Karpas-422 (cell line): ENCODE data around the gene TTPAL. TPM values are rescaled to one million over a fixed set of nuclear protein-coding genes. Genes with fewer than 3 reads are reported as not detected.
"Not testable (repeated sequence)": the region's sequence is repeated elsewhere in the genome, so short reads cannot be mapped to it uniquely, and the experiment has no call there.

Experiments used
- DNase-seq: peaks from one replicate; pipeline ENCODE4 v3.0.0-alpha.2; 2015
- H2AFZ ChIP-seq: fragments of 200-600 bp; sonication (generic); 2 replicates; pipeline ENCODE4 v1.6.1; 2014; ENCODE audit warnings: antibody characterized with exemption, low read length, mixed read lengths
- H3K27ac ChIP-seq: fragments of 200-600 bp; sonication (generic); 2 replicates; pipeline ENCODE4 v1.5.1; 2014; ENCODE audit warnings: mild to moderate bottlenecking, low read length, moderate library complexity
- H3K27me3 ChIP-seq: fragments of 200-600 bp; sonication (generic); 2 replicates; pipeline ENCODE4 v1.6.1; 2014; ENCODE audit warnings: low read length, mixed read lengths
- H3K36me3 ChIP-seq: fragments of 200-600 bp; sonication (generic); 2 replicates; pipeline ENCODE4 v1.6.1; 2014; ENCODE audit warnings: low read length, mixed read lengths; ENCODE audit not compliant: insufficient read depth
- H3K4me1 ChIP-seq: fragments of 200-600 bp; sonication (generic); 2 replicates; pipeline ENCODE4 v1.6.1; 2014; ENCODE audit warnings: mild to moderate bottlenecking, low read length, mixed read lengths
- H3K4me2 ChIP-seq: fragments of 200-600 bp; sonication (generic); 2 replicates; pipeline ENCODE4 v1.6.1; 2014; ENCODE audit warnings: low read length, low read depth, mild to moderate bottlenecking; ENCODE audit not compliant: poor library complexity, severe bottlenecking
- H3K4me3 ChIP-seq: fragments of 200-600 bp; sonication (generic); 2 replicates; pipeline ENCODE4 v1.5.1; 2014; ENCODE audit warnings: mild to moderate bottlenecking, antibody characterized with exemption, low read length, mixed read lengths
- H3K79me2 ChIP-seq: fragments of 200-600 bp; sonication (generic); 2 replicates; pipeline ENCODE4 v1.6.1; 2014; ENCODE audit warnings: mild to moderate bottlenecking, low read length, mixed read lengths
- H3K9ac ChIP-seq: fragments of 200-600 bp; sonication (generic); 2 replicates; pipeline ENCODE4 v1.6.0; 2014; ENCODE audit warnings: low read length
- H3K9me2 ChIP-seq: fragments of 200-600 bp; sonication (generic), shearing (Covaris generic); replicated peaks from 2 replicates; pipeline ENCODE4 v1.6.0; 2014; ENCODE audit warnings: mild to moderate bottlenecking, low read length, moderate library complexity; ENCODE audit not compliant: insufficient read depth
- H3K9me3 ChIP-seq: fragments of 300-700, 200-600 bp; sonication (generic); 2 replicates; pipeline ENCODE4 v1.6.1; 2014; ENCODE audit warnings: low read length, mixed read lengths
- H4K20me1 ChIP-seq: fragments of 200-600 bp; sonication (generic); 2 replicates; pipeline ENCODE4 v1.6.1; 2014; ENCODE audit warnings: mild to moderate bottlenecking, antibody characterized with exemption, low read length, low read depth; ENCODE audit not compliant: insufficient read depth
- total RNA-seq: library from RNA; depleted of rRNA; stranded (reverse); fragments of >200 nt; shearing (Covaris generic); gene quantifications from 2 replicates; pipeline ENCODE4 v1.2.3, GENCODE V29; 2014; ENCODE audit warnings: low replicate concordance

TTPAL gene
- total RNA-seq, 1 experiment from 2014 or later: 24.4 TPM

DNA sequence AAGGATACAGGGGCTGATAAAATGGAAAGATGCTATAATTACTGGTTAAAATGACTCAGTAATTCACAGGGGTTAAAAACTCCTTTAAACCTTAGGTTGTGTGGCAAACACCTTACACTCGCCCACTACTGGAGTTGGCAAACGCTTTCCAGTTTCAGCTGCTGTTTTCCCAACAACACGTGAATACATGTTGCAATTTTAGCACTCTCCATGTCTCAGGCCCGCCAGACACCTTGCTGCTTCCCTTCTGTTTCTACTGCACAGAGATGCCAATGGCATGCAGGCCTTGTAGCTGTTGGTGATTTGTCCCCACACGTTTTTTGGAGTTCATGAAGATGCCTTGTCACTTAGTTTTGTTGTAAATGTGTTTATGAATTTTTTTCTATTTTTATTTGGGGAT, 5.3 kb upstream of the TTPAL start:
- no peak for DNase-seq
- Histone ChIP-seq H3K4me1 (peaks cover 4% of the 10 kb centered on the region), H3K27ac (no peak overlapping the region), H3K4me3 (no peak overlapping the region), H3K36me3 (no peaks in the 10 kb centered on the region), H2AFZ (no peak overlapping the region), H3K9me3 (no peaks in the 10 kb centered on the region), H3K79me2 (no peaks in the 10 kb centered on the region), H4K20me1 (no peaks in the 10 kb centered on the region), H3K4me2 (no peak overlapping the region), H3K27me3 (no peaks in the 10 kb centered on the region), H3K9me2 (no peaks in the 10 kb centered on the region), H3K9ac (no peak overlapping the region)

DNA sequence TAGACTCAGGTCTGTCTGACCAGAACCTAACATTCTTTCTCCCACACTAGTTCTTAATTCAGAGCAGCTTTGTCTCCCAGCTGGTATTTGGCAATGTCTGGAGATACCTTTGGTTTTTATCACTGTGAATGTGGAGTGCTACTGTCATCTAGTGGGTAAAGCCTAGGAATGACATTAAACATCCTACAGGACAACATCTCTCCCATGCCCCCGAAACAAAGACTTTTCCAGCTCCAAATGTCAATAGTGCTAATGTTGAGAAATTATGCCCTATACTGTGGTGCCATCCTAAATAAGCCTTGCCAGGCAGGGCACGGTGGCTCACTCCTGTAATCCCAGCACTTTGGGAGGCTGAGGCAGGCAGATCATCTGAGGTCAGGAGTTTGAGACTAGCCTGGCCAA, 4.2 kb upstream of the TTPAL start:
- H3K27me3 ChIP-seq: no peaks in the 10 kb centered on the region
- H4K20me1 ChIP-seq: no peaks in the 10 kb centered on the region
- no peak overlapping the region for H3K9ac ChIP-seq
- no peak for DNase-seq
- no peak overlapping the region for H3K4me3 ChIP-seq
- H2AFZ ChIP-seq: no peak overlapping the region
- H3K9me3 ChIP-seq: no peaks in the 10 kb centered on the region
- peaks cover 8% of the 10 kb centered on the region for H3K79me2 ChIP-seq
- H3K4me2 ChIP-seq: no peak overlapping the region
- H3K36me3 ChIP-seq: no peaks in the 10 kb centered on the region
- no peaks in the 10 kb centered on the region for H3K9me2 ChIP-seq
- no peak overlapping the region for H3K27ac ChIP-seq
- peaks cover 8% of the 10 kb centered on the region for H3K4me1 ChIP-seq

DNA sequence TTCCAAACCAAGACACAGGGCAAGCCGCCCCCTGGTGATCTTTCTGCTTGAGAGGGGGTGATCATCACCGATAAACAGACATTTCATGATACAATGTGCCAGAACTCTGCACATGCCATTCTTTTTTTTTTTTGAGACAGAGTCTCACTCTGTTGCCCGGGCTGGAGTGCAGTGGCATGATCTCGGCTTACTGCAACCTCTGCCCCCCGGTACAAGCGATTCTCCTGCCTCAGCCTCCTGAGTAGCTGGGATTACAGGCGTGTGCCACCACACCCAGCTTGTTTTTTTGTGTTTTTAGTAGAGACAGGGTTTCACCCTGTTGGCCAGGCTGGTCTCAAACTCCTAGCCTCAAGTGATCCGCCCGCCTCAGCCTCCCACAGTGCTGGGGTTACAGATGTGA, 3.4 kb upstream of the TTPAL start:
- H3K9me2 ChIP-seq, H3K4me2 ChIP-seq, H3K9me3 ChIP-seq, H2AFZ ChIP-seq, H3K4me3 ChIP-seq, H3K9ac ChIP-seq, H3K27ac ChIP-seq, DNase-seq, H4K20me1 ChIP-seq, H3K27me3 ChIP-seq, H3K36me3 ChIP-seq: not testable (repeated sequence)
- H3K4me1 ChIP-seq: peaks cover 15% of the 10 kb centered on the region
- peaks cover 16% of the 10 kb centered on the region for H3K79me2 ChIP-seq

DNA sequence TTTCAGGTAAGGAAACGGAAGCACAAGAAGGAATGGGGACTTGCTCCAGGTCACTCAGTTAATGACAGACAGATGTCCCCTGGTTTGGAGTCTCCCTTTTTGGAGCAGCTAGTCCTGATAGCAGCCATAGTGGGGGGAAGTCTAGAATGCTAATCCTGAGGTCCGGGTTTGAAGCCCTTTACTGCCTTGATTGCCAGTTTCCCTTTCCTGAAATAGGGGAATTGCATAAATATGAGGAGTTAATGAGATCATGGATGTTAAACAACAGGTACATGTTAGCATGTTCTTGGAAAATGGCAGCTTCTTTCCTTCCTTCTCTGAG, 341 bp upstream of the TTPAL start:
- H3K27ac ChIP-seq: no peak overlapping the region
- DNase-seq: no peak
- peaks cover 29% of the 10 kb centered on the region for H3K79me2 ChIP-seq
- H4K20me1 ChIP-seq: no peaks in the 10 kb centered on the region
- H3K4me2 ChIP-seq: peak overlapping the region; percentile 76
- peak overlapping the region; percentile 72 for H2AFZ ChIP-seq
- peak overlapping the region; percentile 80 for H3K9ac ChIP-seq
- peak overlapping the region; percentile 72 for H3K4me3 ChIP-seq
- no peaks in the 10 kb centered on the region for H3K9me3 ChIP-seq
- no peaks in the 10 kb centered on the region for H3K9me2 ChIP-seq
- H3K4me1 ChIP-seq: peaks cover 25% of the 10 kb centered on the region
- H3K36me3 ChIP-seq: no peaks in the 10 kb centered on the region
- no peaks in the 10 kb centered on the region for H3K27me3 ChIP-seq

DNA sequence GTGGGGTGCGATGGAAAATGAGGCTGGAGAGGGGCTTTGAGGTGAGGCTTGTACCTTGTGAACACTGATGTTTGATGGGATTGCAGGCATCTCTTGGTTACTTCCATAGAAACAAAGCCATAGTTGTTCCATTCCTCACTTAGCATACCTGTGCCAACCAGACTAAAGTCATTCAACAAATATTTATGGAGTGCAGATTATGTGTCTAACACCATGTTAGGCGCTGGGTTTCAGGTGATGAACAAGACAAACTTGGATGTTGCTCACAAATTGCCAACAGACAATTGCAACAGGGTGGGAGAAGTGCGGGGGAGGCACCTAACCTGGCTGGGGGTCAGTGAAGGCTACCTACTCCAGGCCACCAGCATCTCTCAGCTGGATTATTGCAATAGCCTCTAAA, 1.5 kb downstream of the TTPAL start:
- no peak for DNase-seq
- Histone ChIP-seq H3K9me3 (no peaks in the 10 kb centered on the region), H3K27ac (no peak overlapping the region), H4K20me1 (no peaks in the 10 kb centered on the region), H3K9me2 (no peaks in the 10 kb centered on the region), H3K4me1 (peaks cover 25% of the 10 kb centered on the region), H3K4me2 (peak overlapping the region; percentile 76), H3K79me2 (peaks cover 29% of the 10 kb centered on the region), H2AFZ (no peak overlapping the region), H3K36me3 (peaks cover 14% of the 10 kb centered on the region; the same call in 1 of the 2 replicates), H3K4me3 (peak overlapping the region; percentile 72), H3K9ac (peak overlapping the region; percentile 80), H3K27me3 (no peaks in the 10 kb centered on the region)

DNA sequence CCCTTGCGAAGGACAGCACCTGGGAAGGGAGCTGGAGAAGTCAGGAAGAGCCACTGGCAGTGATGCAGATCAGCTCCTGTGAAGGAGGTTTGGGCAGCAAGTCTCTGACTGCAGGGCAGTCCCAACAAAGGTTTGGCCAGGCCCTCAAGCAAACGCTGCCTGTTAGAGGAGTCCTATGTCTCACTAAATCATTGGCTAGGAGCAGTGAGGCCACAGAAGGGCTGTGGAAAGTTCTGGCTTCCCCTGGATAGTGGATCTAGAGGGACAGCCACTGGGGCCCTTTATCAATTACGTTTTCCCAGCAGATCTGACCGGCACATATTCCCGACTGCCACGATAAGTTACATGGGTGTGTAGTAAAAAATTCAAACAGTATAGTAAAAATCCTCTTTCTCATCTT, 2.5 kb downstream of the TTPAL start:
- no peaks in the 10 kb centered on the region for H3K9me2 ChIP-seq
- no peak for DNase-seq
- H3K9me3 ChIP-seq: no peaks in the 10 kb centered on the region
- peaks cover 25% of the 10 kb centered on the region for H3K4me1 ChIP-seq
- H3K27me3 ChIP-seq: no peaks in the 10 kb centered on the region
- peaks cover 29% of the 10 kb centered on the region for H3K79me2 ChIP-seq
- no peak overlapping the region for H3K27ac ChIP-seq
- H3K9ac ChIP-seq: no peak overlapping the region
- no peak overlapping the region for H3K4me2 ChIP-seq
- H4K20me1 ChIP-seq: no peaks in the 10 kb centered on the region
- H3K36me3 ChIP-seq: peaks cover 15% of the 10 kb centered on the region; the same call in 1 of the 2 replicates
- no peak overlapping the region for H2AFZ ChIP-seq
- no peak overlapping the region for H3K4me3 ChIP-seq

DNA sequence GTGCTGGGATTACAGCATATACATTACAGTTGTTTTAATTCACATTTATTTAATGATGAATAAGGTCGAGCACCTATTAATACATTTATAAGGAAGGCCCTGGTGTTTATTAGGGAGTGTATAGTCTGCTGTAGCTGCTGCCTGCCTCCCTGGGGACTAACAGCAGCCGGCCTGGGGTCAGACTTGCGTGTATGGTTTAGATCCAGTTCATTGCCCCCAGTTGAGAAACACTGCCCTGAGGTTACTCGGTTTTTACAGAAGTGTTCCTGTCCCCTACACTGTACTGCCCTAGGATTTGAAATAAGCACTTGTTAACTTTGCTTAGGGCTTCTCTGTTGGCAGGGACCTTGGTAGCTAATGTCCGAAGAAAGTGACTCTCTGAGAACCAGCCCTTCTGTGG, 4.0 kb downstream of the TTPAL start:
- Histone ChIP-seq H3K36me3 (peaks cover 23% of the 10 kb centered on the region), H3K4me1 (peaks cover 25% of the 10 kb centered on the region), H3K9ac (no peak overlapping the region), H3K9me3 (no peaks in the 10 kb centered on the region), H3K79me2 (peaks cover 29% of the 10 kb centered on the region), H3K27me3 (no peaks in the 10 kb centered on the region), H3K4me3 (no peak overlapping the region), H3K4me2 (no peak overlapping the region), H3K27ac (no peak overlapping the region), H4K20me1 (no peaks in the 10 kb centered on the region), H2AFZ (no peak overlapping the region), H3K9me2 (no peaks in the 10 kb centered on the region)
- peak; percentile 48 for DNase-seq

DNA sequence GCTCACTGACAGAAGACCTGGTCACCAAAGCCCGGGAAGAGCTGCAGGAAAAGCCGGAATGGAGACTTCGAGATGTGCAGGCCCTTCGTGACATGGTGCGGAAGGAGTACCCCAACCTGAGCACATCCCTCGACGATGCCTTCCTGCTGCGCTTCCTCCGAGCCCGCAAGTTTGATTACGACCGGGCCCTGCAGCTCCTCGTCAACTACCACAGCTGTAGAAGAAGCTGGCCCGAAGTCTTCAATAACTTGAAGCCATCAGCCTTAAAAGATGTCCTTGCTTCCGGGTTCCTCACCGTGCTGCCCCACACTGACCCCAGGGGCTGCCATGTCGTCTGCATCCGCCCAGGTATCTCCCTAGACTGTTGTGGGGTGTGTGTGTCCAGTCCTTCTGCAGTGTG, 4.4 kb downstream of the TTPAL start:
- Histone ChIP-seq H3K36me3 (peaks cover 23% of the 10 kb centered on the region), H3K9ac (no peak overlapping the region), H3K79me2 (peaks cover 29% of the 10 kb centered on the region)

More for the DNA sequence above, 4.4 kb downstream of the TTPAL start:
- H3K4me2 ChIP-seq: no peak overlapping the region
- H3K9me2 ChIP-seq: no peaks in the 10 kb centered on the region
- DNase-seq: no peak
- H3K27ac ChIP-seq: no peak overlapping the region
- no peaks in the 10 kb centered on the region for H3K9me3 ChIP-seq
- H2AFZ ChIP-seq: no peak overlapping the region
- no peak overlapping the region for H3K4me3 ChIP-seq
- no peaks in the 10 kb centered on the region for H4K20me1 ChIP-seq
- no peaks in the 10 kb centered on the region for H3K27me3 ChIP-seq
- peaks cover 23% of the 10 kb centered on the region for H3K4me1 ChIP-seq
